Endothelial cell of umbilical vein (primary cell): ENCODE data around the gene BLNK. TPM values are rescaled to one million over a fixed set of nuclear protein-coding genes. Genes with fewer than 3 reads are reported as not detected.

Experiments
- BruUV-seq: library from RNA; stranded (reverse); fragments of 400-500 nt; replicated peaks from 2 replicates; lab custom pipeline; 2021; lab: Mats Ljungman, UMichigan
- CTCF ChIA-PET: fragments of 300-600, 350-600 bp; sonication (Branson Sonifier 250); formaldehyde crosslinking; loops from one replicate; lab custom pipeline; 2021; ENCODE audit warnings: antibody characterized with exemption, inconsistent platforms; lab: Charles Lee
- POLR2A ChIA-PET: fragments of 300-600, 350-600 bp; sonication (Branson Sonifier 250); formaldehyde crosslinking; loops from one replicate; lab custom pipeline; 2021; ENCODE audit warnings: antibody characterized with exemption, inconsistent platforms; lab: Charles Lee
- DNase-seq: peaks from one replicate; pipeline ENCODE4 v3.0.0-alpha.2; 2011; ENCODE audit warnings: low read depth, low spot score
- FAIRE-seq: peaks from 2 replicates; lab custom pipeline; 2011; peaks lifted over from hg19 to GRCh38; lab: Jason Lieb, UNC
- H2AFZ ChIP-seq: 2 replicates; pipeline ENCODE4 v1.6.0; 2012; ENCODE audit warnings: low read depth, low read length, control low read depth, inconsistent platforms
- H3K27ac ChIP-seq: 2 replicates; pipeline ENCODE4 v1.5.1; 2011; ENCODE audit warnings: low read depth, mild to moderate bottlenecking, control low read depth, low read length, moderate library complexity; ENCODE audit not compliant: insufficient read depth
- H3K27me3 ChIP-seq, 2 experiments: 2 replicates each; pipeline versions ENCODE4 v1.6.0 to v1.6.1; 2011; ENCODE audit warnings: low read length in 2 of 2, mixed read lengths in 1 of 2; ENCODE audit not compliant: control insufficient read depth in 2 of 2, insufficient read depth in 2 of 2
- H3K36me3 ChIP-seq, 2 experiments: 2 replicates in 1 of 2; 3 replicates in 1 of 2; pipeline ENCODE4 v1.5.1; 2011; ENCODE audit warnings: low read length in 2 of 2, mild to moderate bottlenecking in 1 of 2, moderate library complexity in 1 of 2; ENCODE audit not compliant: control insufficient read depth in 2 of 2, insufficient read depth in 2 of 2; ENCODE audit errors: extremely low read depth in 1 of 2
- H3K4me1 ChIP-seq: 3 replicates; pipeline ENCODE4 v1.5.1; 2011; ENCODE audit warnings: mild to moderate bottlenecking, low read length; ENCODE audit not compliant: control insufficient read depth, insufficient read depth; ENCODE audit errors: extremely low read depth
- H3K4me2 ChIP-seq: 2 replicates; pipeline ENCODE4 v1.6.1; 2011; ENCODE audit warnings: low read length, control low read depth, mixed read lengths; ENCODE audit not compliant: insufficient read depth
- H3K4me3 ChIP-seq, 3 experiments: fragments of 200-600 bp in 1 of 3; sonication (generic), shearing (Covaris generic) in 1 of 3; replicated peaks in 1 of 3; 2 replicates each; pipeline ENCODE4 v1.5.1; 2011 to 2016; ENCODE audit warnings: control low read depth in 3 of 3, low read length in 3 of 3, mild to moderate bottlenecking in 2 of 3, inconsistent platforms in 1 of 3, low read depth in 1 of 3, moderate library complexity in 1 of 3; ENCODE audit not compliant: insufficient read depth in 1 of 3
- H3K79me2 ChIP-seq: 2 replicates; pipeline ENCODE4 v1.6.0; 2012; ENCODE audit warnings: low read length, inconsistent platforms; ENCODE audit not compliant: control insufficient read depth, insufficient read depth
- H3K9ac ChIP-seq: replicated peaks from 2 replicates; pipeline ENCODE3; 2011; ENCODE audit warnings: low read length, control low read depth; ENCODE audit not compliant: insufficient read depth; ENCODE audit errors: extremely low read depth
- H3K9me1 ChIP-seq: replicated peaks from 3 replicates; pipeline ENCODE4 v1.6.0; 2011; ENCODE audit warnings: mild to moderate bottlenecking, low read length; ENCODE audit not compliant: control insufficient read depth, insufficient read depth; ENCODE audit errors: extremely low read depth
- H3K9me3 ChIP-seq: replicated peaks from 2 replicates; pipeline ENCODE4 v1.5.1; 2012; ENCODE audit warnings: low read length, inconsistent platforms; ENCODE audit not compliant: control insufficient read depth, insufficient read depth
- H4K20me1 ChIP-seq: replicated peaks from 2 replicates; pipeline ENCODE3; 2011; ENCODE audit warnings: mild to moderate bottlenecking, low read length; ENCODE audit not compliant: control insufficient read depth, insufficient read depth; ENCODE audit errors: extremely low read depth
- EZH2 ChIP-seq: IDR thresholded peaks from 2 replicates; pipeline ENCODE4 v1.6.1; 2012; ENCODE audit warnings: borderline replicate concordance, low read depth, mild to moderate bottlenecking, moderate library complexity, low read length, inconsistent platforms; ENCODE audit not compliant: severe bottlenecking
- FOS ChIP-seq: IDR thresholded peaks from 2 replicates; pipeline ENCODE4 v1.6.1; 2011; ENCODE audit warnings: mild to moderate bottlenecking, low read length, moderate library complexity, borderline replicate concordance; ENCODE audit not compliant: insufficient read depth
- GATA2 ChIP-seq: IDR thresholded peaks from 2 replicates; pipeline ENCODE4 v1.7.0; 2011; ENCODE audit warnings: low read depth, mild to moderate bottlenecking, moderate library complexity, mixed read lengths, low read length; ENCODE audit not compliant: insufficient read length, insufficient read depth
- JUN ChIP-seq: IDR thresholded peaks from 2 replicates; pipeline ENCODE4 v1.6.1; 2011; ENCODE audit warnings: borderline replicate concordance, low read depth; ENCODE audit not compliant: insufficient read length, insufficient read depth
- MAX ChIP-seq: IDR thresholded peaks from 2 replicates; pipeline ENCODE4 v1.6.1; 2011; ENCODE audit not compliant: insufficient read depth, insufficient read length
- MYC ChIP-seq: IDR thresholded peaks from one replicate; pipeline ENCODE4 v1.6.1; 2011; ENCODE audit warnings: mild to moderate bottlenecking, low read depth, low read length
- POLR2A ChIP-seq: IDR thresholded peaks from 2 replicates; pipeline ENCODE4 v1.6.1; 2012; ENCODE audit warnings: low read depth, mild to moderate bottlenecking, control low read depth, low read length
- dilution Hi-C: fragments of 300-500 bp; cut with MboI; formaldehyde crosslinking; loops from one replicate; pipeline ENCODE4 v1.15.0; 2019; ENCODE audit warnings: low sequenced_read_pairs; ENCODE audit not compliant: extremely low pct_ligation_motif_present
- intact Hi-C: fragments of 100-400 bp; cut with micrococcal nuclease; formaldehyde crosslinking; loops from one replicate; pipeline ENCODE4 v1.10.0; 2022
- polyA plus RNA-seq, 4 experiments: library from polyadenylated mRNA; depleted of rRNA in 3 of 4; stranded (reverse) in 3 of 4; unstranded in 1 of 4; fragments of >200 nt; gene quantifications; 2 replicates each; pipeline versions ENCODE4 v1.2.1 to v1.2.3, GENCODE V29; 2011 to 2012; ENCODE audit warnings: missing spikeins in 1 of 4
- total RNA-seq: library from RNA; stranded (reverse); gene quantifications from 2 replicates; pipeline ENCODE4 v1.2.3, GENCODE V29; 2021
- TF ChIP-seq, protein P1 (sequence below), 2 donors: IDR thresholded peaks; 1 replicate in 1 of 2; 2 replicates in 1 of 2; pipeline ENCODE4 v1.5.1; 2011; ENCODE audit warnings: low read length in 2 of 2, mild to moderate bottlenecking in 2 of 2, moderate library complexity in 2 of 2, control low read depth in 1 of 2, inconsistent platforms in 1 of 2, low read depth in 1 of 2; ENCODE audit not compliant: insufficient read depth in 1 of 2; ENCODE audit errors: extremely low read depth in 1 of 2

The BLNK gene
- total and polyA plus RNA-seq, 2 donors (not counting 3 experiments of a cell fraction or from before 2014, with no cell fraction given), result not detected

GRCh38 chr10:96235326-96236089 is 35.9 kb downstream of the BLNK start:
- H3K79me2 ChIP-seq, result no peaks in the 10 kb centered on the region
- H3K9me1 ChIP-seq, result no peaks in the 10 kb centered on the region
- dilution Hi-C loops, result no loop called here
- ChIA-PET POLR2A (no interaction called here), CTCF (interaction anchor here (1.4 kb wide), 1 partner anchor 219 kb away, joined by 8 read pairs; no protein-coding TSS in a partner anchor)
- H3K4me2 ChIP-seq, result no peak overlapping the region
- no TSS peak for BruUV-seq
- H3K9ac ChIP-seq, result no peak overlapping the region
- no peak overlapping the region for H3K4me3 ChIP-seq
- TF ChIP-seq GATA2 (no peak), FOS (no peak), MAX (no peak)
- H2AFZ ChIP-seq, result no peak overlapping the region
- DNase-seq, result no peak
- H3K36me3 ChIP-seq, result no peaks in the 10 kb centered on the region
- no peak for FAIRE-seq
- H3K9me3 ChIP-seq, result no peaks in the 10 kb centered on the region
- H4K20me1 ChIP-seq, result no peaks in the 10 kb centered on the region
- H3K27ac ChIP-seq, result no peak overlapping the region
- intact Hi-C loops, result no loop called here
- no peaks in the 10 kb centered on the region for H3K27me3 ChIP-seq
- H3K4me1 ChIP-seq, result no peaks in the 10 kb centered on the region

DNA sequence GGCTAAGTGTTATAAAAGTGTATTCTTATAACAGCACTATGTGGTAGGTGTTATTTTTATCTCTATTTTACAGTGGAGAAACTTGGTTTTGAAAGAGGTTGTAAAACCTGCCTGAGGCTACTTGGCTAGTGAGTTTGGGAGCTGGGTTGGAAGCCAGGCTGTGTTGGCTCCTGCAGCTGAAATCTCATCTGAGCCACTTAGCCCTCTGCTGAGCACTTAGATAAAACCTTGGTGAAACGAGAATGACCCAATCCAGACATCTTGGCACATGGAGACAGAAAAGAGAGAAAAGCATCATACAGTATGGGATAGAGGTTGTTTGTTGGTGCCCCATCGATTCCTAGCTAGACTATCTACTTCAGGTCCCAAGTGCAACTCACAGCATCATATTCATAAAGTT is 37.4 kb downstream of the BLNK start:
- DNase-seq, result no peak
- Histone ChIP-seq H3K27me3 (no peaks in the 10 kb centered on the region), H3K4me2 (no peak overlapping the region), H3K4me1 (no peaks in the 10 kb centered on the region), H2AFZ (no peak overlapping the region), H3K27ac (no peak overlapping the region), H3K4me3 (no peak overlapping the region), H3K9ac (no peak overlapping the region), H3K9me3 (no peaks in the 10 kb centered on the region), H3K36me3 (no peaks in the 10 kb centered on the region), H4K20me1 (no peaks in the 10 kb centered on the region), H3K9me1 (no peaks in the 10 kb centered on the region), H3K79me2 (no peaks in the 10 kb centered on the region)
- CTCF ChIA-PET, result interaction anchor here (1.4 kb wide), 1 partner anchor 217 kb away, joined by 8 read pairs; no protein-coding TSS in a partner anchor
- no TSS peak for BruUV-seq
- dilution Hi-C loops (no loop called here), intact Hi-C loops (no loop called here)
- FAIRE-seq, result no peak
- TF ChIP-seq POLR2A (no peak), MAX (no peak), FOS (no peak), JUN (no peak), EZH2 (no peak), MYC (no peak)
- TF ChIP-seq, protein P1, sequence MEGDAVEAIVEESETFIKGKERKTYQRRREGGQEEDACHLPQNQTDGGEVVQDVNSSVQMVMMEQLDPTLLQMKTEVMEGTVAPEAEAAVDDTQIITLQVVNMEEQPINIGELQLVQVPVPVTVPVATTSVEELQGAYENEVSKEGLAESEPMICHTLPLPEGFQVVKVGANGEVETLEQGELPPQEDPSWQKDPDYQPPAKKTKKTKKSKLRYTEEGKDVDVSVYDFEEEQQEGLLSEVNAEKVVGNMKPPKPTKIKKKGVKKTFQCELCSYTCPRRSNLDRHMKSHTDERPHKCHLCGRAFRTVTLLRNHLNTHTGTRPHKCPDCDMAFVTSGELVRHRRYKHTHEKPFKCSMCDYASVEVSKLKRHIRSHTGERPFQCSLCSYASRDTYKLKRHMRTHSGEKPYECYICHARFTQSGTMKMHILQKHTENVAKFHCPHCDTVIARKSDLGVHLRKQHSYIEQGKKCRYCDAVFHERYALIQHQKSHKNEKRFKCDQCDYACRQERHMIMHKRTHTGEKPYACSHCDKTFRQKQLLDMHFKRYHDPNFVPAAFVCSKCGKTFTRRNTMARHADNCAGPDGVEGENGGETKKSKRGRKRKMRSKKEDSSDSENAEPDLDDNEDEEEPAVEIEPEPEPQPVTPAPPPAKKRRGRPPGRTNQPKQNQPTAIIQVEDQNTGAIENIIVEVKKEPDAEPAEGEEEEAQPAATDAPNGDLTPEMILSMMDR (IDR thresholded peaks at IDR 0.05; ENCODE audit: extremely low read depth in 1 of 2, insufficient read depth in 1 of 2, low read depth in 1 of 2, low read length in 2 of 2), result no peak
- POLR2A ChIA-PET, result no interaction called here
